Measurements from ENCODE around the gene RXRB.

The RXRB gene

DNA sequence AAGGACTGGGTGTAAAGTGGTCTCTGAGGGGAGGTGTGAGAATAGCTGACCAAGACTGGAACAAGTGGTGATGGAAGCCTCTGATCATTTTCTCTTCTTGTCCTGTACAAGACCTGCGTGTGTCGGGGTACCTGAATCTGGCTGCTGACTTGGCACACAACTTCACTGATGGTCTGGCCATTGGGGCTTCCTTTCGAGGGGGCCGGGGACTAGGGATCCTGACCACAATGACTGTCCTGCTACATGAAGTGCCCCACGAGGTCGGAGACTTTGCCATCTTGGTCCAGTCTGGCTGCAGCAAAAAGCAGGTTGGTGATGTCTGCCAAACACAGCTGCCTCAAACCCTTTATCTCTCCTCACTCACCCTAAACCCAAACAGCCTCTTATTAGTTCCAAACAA, 2.3 kb upstream of the RXRB start:
- Histone ChIP-seq H3K4me3 (ENCODE audit: low read length) (no peak overlapping the region), H3K36me3 (ENCODE audit: control insufficient read depth, low read depth, low read length) (peaks cover 18% of the 10 kb centered on the region), H3K27ac (ENCODE audit: low read length) (no peak overlapping the region), H3K9me3 (ENCODE audit: control insufficient read depth, low read depth, low read length) (no peaks in the 10 kb centered on the region), H3K4me1 (ENCODE audit: control insufficient read depth, low read depth, low read length) (peaks cover 22% of the 10 kb centered on the region), H3K27me3 (ENCODE audit: control insufficient read depth, insufficient read depth, low read length) (peaks cover 29% of the 10 kb centered on the region), H3K9ac (ENCODE audit: low read length) (no peak overlapping the region)

DNA sequence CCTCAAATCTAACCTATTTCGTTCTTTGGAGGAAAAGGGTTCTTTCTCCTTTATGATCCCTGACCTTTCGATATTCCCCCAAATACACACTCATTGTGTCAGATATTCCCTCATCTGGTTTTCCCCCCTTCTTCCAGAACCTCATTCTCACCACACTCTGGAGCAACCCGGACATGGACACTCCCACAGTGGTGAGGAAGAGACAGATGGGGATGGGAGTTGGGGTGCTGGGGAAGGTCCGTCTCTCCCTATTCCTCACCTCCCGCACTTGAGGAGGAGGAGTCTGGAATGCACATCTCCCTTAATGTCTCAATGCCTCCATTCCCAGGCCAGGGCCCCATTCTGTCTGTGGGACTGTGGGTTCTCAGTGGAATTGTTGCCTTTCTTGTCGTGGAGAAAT, 1.5 kb upstream of the RXRB start:
- H3K4me3 ChIP-seq (ENCODE audit: low read length) = peak overlapping the region; percentile 92
- peak overlapping the region; percentile 76 for H3K9ac ChIP-seq (ENCODE audit: low read length)
- H3K27ac ChIP-seq (ENCODE audit: low read length) = no peak overlapping the region
- H3K27me3 ChIP-seq (ENCODE audit: control insufficient read depth, insufficient read depth, low read length) = peaks cover 20% of the 10 kb centered on the region
- H3K36me3 ChIP-seq (ENCODE audit: control insufficient read depth, low read depth, low read length) = peaks cover 18% of the 10 kb centered on the region
- peaks cover 22% of the 10 kb centered on the region for H3K4me1 ChIP-seq (ENCODE audit: control insufficient read depth, low read depth, low read length)
- no peaks in the 10 kb centered on the region for H3K9me3 ChIP-seq (ENCODE audit: control insufficient read depth, low read depth, low read length)

DNA sequence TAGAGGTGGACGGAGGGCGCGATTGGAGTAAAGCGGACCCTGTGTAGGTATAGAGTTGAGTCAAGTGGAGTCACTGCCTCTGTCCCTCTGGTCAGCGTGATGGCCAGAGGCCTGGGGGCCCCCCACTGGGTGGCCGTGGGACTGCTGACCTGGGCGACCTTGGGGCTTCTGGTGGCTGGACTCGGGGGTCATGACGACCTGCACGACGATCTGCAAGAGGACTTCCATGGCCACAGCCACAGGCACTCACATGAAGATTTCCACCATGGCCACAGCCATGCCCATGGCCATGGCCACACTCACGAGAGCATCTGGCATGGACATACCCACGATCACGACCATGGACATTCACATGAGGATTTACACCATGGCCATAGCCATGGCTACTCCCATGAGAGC, 681 bp upstream of the RXRB start:
- peak overlapping the region; percentile 92 for H3K4me3 ChIP-seq (ENCODE audit: low read length)
- H3K36me3 ChIP-seq (ENCODE audit: control insufficient read depth, low read depth, low read length) = peaks cover 19% of the 10 kb centered on the region
- H3K4me1 ChIP-seq (ENCODE audit: control insufficient read depth, low read depth, low read length) = peaks cover 20% of the 10 kb centered on the region

DNA sequence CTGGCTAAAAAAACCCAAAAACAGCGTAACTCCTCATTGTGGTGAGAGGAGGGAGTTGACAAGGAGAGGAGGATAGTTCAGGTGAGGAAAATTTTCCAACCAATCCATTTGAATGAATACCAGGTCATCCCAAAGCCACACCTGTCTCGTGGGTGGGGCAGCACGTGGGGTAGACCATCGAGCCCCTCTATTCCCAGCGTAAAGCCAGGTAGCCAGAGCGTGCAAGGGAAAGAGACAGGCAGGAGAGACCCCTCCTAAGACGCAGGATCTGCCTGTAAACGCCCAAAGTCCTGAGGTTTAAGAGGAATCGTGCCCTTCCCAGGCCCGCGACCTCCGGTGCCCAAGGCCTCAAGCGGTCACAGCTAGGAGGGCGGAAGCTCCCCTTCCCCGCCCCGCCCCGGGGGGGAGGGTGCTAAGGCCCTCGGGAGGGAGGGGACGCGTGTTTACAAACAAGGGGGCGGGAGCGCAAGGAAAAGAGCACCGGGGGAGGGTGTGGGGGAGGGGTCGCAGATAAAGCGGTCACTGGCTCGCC, 712 bp downstream of the RXRB start:
- Histone ChIP-seq H3K27ac (ENCODE audit: low read length) (no peak overlapping the region), H3K9ac (ENCODE audit: low read length) (peak overlapping the region; percentile 76), H3K36me3 (ENCODE audit: control insufficient read depth, low read depth, low read length) (peaks cover 26% of the 10 kb centered on the region), H3K9me3 (ENCODE audit: control insufficient read depth, low read depth, low read length) (no peaks in the 10 kb centered on the region), H3K27me3 (ENCODE audit: control insufficient read depth, insufficient read depth, low read length) (no peaks in the 10 kb centered on the region), H3K4me1 (ENCODE audit: control insufficient read depth, low read depth, low read length) (peaks cover 15% of the 10 kb centered on the region), H3K4me3 (ENCODE audit: low read length) (peak overlapping the region; percentile 92)

More for the DNA sequence above, 681 bp upstream of the RXRB start:
- H3K9ac ChIP-seq (ENCODE audit: low read length) = peak overlapping the region; percentile 76
- no peaks in the 10 kb centered on the region for H3K9me3 ChIP-seq (ENCODE audit: control insufficient read depth, low read depth, low read length)
- H3K27ac ChIP-seq (ENCODE audit: low read length) = peak overlapping the region; percentile 65
- peaks cover 12% of the 10 kb centered on the region for H3K27me3 ChIP-seq (ENCODE audit: control insufficient read depth, insufficient read depth, low read length)

DNA sequence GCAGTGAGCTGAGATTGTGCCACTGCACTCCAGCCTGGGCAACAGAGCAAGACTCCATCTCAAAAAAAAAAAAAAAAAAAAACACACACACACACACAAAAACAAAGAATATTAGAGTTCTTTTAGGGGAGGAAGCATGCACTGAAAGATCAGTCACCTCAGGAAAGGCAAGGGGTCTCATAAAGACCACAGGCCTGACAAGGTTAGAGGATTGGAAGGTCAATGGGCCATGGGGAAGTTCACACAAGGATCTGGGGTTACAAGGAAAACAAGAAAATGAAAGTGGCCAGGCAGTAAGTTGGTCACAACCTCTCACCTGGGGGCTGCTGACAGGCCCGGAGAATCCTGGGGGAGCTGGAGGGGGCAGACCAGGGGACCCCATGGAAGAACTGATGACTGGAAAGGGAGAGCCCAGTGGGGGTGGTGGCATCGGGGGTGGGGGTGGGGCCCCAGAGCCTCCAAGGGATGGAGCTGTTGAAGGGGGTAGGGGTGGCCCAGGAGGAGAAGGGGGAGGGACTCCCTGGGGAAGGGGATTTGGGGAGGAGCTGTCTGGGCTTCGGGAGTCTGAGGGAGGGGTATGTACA, 1.5 kb downstream of the RXRB start:
- Histone ChIP-seq H3K4me1 (ENCODE audit: control insufficient read depth, low read depth, low read length) (peaks cover 12% of the 10 kb centered on the region), H3K27ac (ENCODE audit: low read length) (no peak overlapping the region), H3K36me3 (ENCODE audit: control insufficient read depth, low read depth, low read length) (peaks cover 26% of the 10 kb centered on the region), H3K4me3 (ENCODE audit: low read length) (peak overlapping the region; percentile 92), H3K9ac (ENCODE audit: low read length) (no peak overlapping the region), H3K27me3 (ENCODE audit: control insufficient read depth, insufficient read depth, low read length) (no peaks in the 10 kb centered on the region), H3K9me3 (ENCODE audit: control insufficient read depth, low read depth, low read length) (no peaks in the 10 kb centered on the region)

DNA sequence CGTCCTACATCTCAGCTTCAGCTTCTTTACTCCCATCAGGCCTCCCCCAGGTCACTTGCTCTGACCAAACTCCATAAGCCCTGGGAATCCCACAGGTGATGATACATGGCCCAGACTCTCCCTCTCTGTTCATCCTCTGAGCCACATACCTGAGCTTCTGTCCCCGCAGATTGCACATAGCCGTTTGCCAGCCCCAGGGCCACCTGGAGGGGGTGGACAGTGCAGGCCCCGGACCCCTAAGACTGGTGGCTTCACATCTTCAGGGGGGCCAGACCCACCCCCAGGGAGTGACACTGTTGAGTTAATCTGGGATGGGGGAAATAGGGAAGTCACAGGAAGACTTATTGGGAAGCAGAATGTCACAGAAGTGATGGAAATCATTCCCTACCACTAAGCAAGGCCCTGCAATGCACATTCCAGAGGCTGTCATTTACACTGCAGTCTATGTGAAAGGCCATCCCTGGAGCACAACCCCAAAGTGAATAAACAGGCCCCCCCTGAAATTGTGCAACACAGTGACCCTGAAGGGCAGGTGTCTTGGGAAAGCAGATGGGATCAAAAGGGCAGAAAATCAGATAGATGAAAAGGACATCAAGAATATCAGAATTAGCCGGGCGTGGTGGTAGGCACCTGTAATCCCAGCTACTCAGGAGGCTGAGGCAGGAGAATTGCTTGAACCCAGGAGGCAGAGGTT, 2.2 kb downstream of the RXRB start:
- peaks cover 24% of the 10 kb centered on the region for H3K36me3 ChIP-seq (ENCODE audit: control insufficient read depth, low read depth, low read length)
- H3K4me3 ChIP-seq (ENCODE audit: low read length) = no peak overlapping the region
- peaks cover 11% of the 10 kb centered on the region for H3K4me1 ChIP-seq (ENCODE audit: control insufficient read depth, low read depth, low read length)
- H3K9me3 ChIP-seq (ENCODE audit: control insufficient read depth, low read depth, low read length) = no peaks in the 10 kb centered on the region
- H3K27ac ChIP-seq (ENCODE audit: low read length) = no peak overlapping the region
- no peak overlapping the region for H3K9ac ChIP-seq (ENCODE audit: low read length)
- H3K27me3 ChIP-seq (ENCODE audit: control insufficient read depth, insufficient read depth, low read length) = peaks cover 6% of the 10 kb centered on the region

DNA sequence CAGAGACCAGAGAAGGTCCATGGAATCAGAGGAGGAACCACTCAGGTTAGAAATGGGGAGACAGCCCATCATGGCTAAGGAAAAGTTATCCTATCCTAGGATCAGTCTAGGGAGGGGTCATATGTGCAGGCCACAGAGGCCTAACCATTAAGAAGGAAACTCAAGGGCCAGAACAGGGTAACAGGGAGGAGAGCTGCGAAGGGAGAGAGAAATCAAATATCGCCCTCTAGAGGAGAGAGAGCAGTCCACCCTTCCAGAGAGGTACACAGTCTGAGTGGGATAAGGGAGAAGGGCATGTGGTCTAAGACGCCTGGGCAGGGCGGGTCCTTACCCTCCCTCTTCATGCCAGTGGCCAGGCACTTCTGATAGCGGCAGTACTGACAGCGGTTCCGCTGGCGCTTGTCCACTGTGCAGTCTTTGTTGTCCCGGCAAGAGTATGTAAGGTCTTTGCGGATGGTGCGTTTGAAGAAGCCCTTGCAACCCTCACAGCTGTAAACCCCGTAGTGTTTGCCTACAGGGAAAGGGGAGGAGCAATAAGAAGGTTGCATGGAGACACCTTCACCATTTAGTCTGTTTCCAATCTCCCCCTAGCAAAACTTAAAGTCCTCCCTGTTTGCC, 2.9 kb downstream of the RXRB start:
- Histone ChIP-seq H3K27me3 (ENCODE audit: control insufficient read depth, insufficient read depth, low read length) (peaks cover 12% of the 10 kb centered on the region), H3K4me3 (ENCODE audit: low read length) (no peak overlapping the region), H3K27ac (ENCODE audit: low read length) (no peak overlapping the region), H3K36me3 (ENCODE audit: control insufficient read depth, low read depth, low read length) (peaks cover 16% of the 10 kb centered on the region), H3K9me3 (ENCODE audit: control insufficient read depth, low read depth, low read length) (no peaks in the 10 kb centered on the region), H3K9ac (ENCODE audit: low read length) (no peak overlapping the region), H3K4me1 (ENCODE audit: control insufficient read depth, low read depth, low read length) (peaks cover 11% of the 10 kb centered on the region)

DNA sequence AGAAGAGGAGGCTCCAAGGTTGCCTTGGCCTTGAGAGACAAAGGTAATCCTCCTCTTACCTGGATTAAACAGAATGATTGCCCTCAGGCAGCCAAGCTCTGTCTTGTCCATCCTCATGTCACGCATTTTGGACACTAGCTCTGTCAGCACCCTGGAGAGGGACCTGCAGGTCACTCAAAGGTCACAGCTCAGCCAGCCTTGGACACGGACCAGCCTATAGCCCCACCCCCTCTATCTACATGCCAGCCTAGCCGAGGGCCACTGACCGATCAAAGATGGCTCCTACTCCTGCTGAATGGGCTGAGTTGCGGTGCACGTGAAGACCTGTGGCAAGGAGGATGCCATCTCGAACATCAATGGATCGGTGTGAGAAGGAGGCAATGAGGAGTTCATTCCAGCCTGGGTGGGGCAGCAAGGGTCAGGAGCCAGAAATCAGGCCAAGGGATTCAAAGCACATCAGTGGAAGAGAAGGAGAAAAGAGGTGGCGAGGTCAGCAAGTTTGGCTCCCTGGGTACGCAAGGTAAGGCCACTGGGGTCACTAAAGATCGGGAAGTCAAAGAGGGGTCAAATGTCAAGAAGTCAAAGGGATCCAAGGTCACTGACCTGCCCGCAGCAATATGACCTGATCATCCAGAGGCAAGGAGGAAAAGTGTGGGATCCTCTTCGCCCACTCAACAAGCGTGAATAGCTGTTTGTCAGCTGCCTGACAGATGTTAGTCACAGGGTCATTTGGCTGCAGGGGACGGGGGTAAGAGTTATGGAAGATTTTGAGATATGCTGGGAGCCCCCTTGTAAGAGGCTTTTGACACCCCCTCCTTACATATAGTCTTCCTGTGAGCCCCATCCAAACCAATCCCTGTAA, 4.9 kb downstream of the RXRB start:
- H3K9ac ChIP-seq (ENCODE audit: low read length) = no peak overlapping the region
- no peaks in the 10 kb centered on the region for H3K9me3 ChIP-seq (ENCODE audit: control insufficient read depth, low read depth, low read length)
- H3K27me3 ChIP-seq (ENCODE audit: control insufficient read depth, insufficient read depth, low read length) = peaks cover 31% of the 10 kb centered on the region
- peaks cover 15% of the 10 kb centered on the region for H3K4me1 ChIP-seq (ENCODE audit: control insufficient read depth, low read depth, low read length)
- peaks cover 8% of the 10 kb centered on the region for H3K36me3 ChIP-seq (ENCODE audit: control insufficient read depth, low read depth, low read length)
- H3K27ac ChIP-seq (ENCODE audit: low read length) = no peak overlapping the region
- H3K4me3 ChIP-seq (ENCODE audit: low read length) = no peak overlapping the region

DNA sequence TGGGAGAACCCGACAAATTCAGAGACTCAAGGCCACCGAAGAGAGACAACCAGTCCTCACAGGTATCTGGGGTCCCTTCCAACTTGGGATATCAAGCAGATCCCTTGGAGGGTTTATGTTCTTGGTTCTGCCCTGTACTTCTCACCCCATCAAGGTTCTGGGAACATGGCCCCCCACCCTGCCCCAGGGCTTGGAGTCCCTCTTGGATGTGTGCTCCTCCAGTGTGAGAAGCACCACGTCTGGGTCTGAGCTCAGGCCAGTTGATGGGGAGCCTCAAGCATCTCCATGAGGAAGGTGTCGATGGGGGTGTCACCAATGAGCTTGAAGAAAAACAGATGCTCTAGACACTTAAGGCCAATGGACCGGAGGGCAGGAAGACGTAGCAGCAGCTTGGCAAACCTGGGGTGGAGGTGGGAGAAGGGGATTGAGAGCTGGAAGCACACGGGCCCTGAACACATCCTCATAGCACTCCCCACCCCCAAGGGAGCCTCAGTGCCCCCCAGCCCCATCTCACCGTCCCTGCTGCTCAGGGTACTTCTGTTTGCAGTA, 6.0 kb downstream of the RXRB start:
- Histone ChIP-seq H3K27me3 (ENCODE audit: control insufficient read depth, insufficient read depth, low read length) (peaks cover 31% of the 10 kb centered on the region), H3K4me1 (ENCODE audit: control insufficient read depth, low read depth, low read length) (peaks cover 13% of the 10 kb centered on the region), H3K36me3 (ENCODE audit: control insufficient read depth, low read depth, low read length) (peaks cover 8% of the 10 kb centered on the region), H3K9ac (ENCODE audit: low read length) (no peak overlapping the region), H3K27ac (ENCODE audit: low read length) (no peak overlapping the region), H3K4me3 (ENCODE audit: low read length) (no peak overlapping the region), H3K9me3 (ENCODE audit: control insufficient read depth, low read depth, low read length) (no peaks in the 10 kb centered on the region)

DNA sequence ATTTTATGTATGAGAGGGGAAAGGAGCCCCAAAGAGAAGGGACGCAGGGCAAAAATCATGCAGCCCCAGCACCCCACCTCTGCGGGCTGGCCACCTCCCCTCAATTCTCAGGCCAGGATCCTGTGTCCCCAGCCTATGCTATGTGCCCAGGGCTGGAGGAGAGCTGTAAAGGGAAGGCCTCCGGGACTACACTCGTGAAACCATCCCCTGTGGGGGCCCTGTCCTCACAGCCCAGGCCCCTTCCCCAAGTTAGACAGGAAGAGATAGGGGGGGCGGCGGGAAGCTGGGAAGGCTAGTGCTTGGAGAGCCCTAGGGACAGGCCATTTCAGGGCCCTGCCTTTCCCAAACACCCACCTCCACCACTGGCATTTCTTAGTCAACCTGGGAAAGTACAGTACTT, 6.8 kb downstream of the RXRB start:
- peaks cover 31% of the 10 kb centered on the region for H3K27me3 ChIP-seq (ENCODE audit: control insufficient read depth, insufficient read depth, low read length)
- no peak overlapping the region for H3K27ac ChIP-seq (ENCODE audit: low read length)
- H3K4me3 ChIP-seq (ENCODE audit: low read length) = peak overlapping the region; percentile 67
- peaks cover 10% of the 10 kb centered on the region for H3K4me1 ChIP-seq (ENCODE audit: control insufficient read depth, low read depth, low read length)
- no peak overlapping the region for H3K9ac ChIP-seq (ENCODE audit: low read length)
- H3K9me3 ChIP-seq (ENCODE audit: control insufficient read depth, low read depth, low read length) = no peaks in the 10 kb centered on the region
- peaks cover 8% of the 10 kb centered on the region for H3K36me3 ChIP-seq (ENCODE audit: control insufficient read depth, low read depth, low read length)

All from iPS-18a (cell line).